HEK293T (cell line): Measurements from ENCODE around the gene PCK1.

Source experiments
- ARNT ChIP-seq: fragments of 450-650 bp; IDR thresholded peaks from 2 replicates; pipeline ENCODE4 v1.6.1; 2017; ENCODE audit warnings: mild to moderate bottlenecking
- BHLHE40 ChIP-seq: fragments of 450-650 bp; IDR thresholded peaks from 2 replicates; pipeline ENCODE4 v1.6.1; 2016; ENCODE audit warnings: mild to moderate bottlenecking, moderate library complexity, borderline replicate concordance
- FOXA1 ChIP-seq: fragments of 450-650 bp; IDR thresholded peaks from 2 replicates; pipeline ENCODE4 v1.6.1; 2016; ENCODE audit warnings: mild to moderate bottlenecking
- FOXK2 ChIP-seq: fragments of 450-650 bp; IDR thresholded peaks from 2 replicates; pipeline ENCODE4 v1.6.1; 2016; ENCODE audit warnings: mild to moderate bottlenecking
- FOXM1 ChIP-seq: fragments of 450-650 bp; IDR thresholded peaks from 2 replicates; pipeline ENCODE4 v1.6.1; 2017; ENCODE audit warnings: mild to moderate bottlenecking, borderline replicate concordance
- L3MBTL2 ChIP-seq: fragments of 450-650 bp; conservative IDR thresholded peaks from 2 replicates; pipeline ENCODE4 v1.6.1; 2016; ENCODE audit warnings: mild to moderate bottlenecking
- SP1 ChIP-seq: fragments of 450-650 bp; IDR thresholded peaks from 2 replicates; pipeline ENCODE4 v1.6.1; 2017
- SUZ12 ChIP-seq: fragments of 450-650 bp; IDR thresholded peaks from 2 replicates; pipeline ENCODE4 v1.6.1; 2016; ENCODE audit warnings: mild to moderate bottlenecking

DNA sequence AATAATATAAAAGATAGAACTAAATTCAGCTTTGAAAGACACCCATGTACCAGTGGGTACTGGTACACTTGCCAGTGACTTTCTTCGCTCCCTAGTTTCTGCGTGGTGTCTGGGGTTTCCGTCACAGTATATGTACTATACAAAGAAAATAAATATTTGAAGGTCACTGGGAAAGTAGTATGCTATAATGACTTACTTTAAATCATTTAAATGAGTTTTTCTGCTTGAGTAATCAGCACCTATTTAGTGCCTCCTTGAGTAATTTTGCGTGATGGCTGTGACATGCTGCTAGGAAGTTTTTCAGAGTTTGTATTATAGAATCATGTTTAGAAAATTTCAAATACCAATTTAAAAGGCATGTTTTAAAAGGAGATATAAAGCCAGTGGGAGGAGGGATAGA, 32.8 kb upstream of the PCK1 start:
- no peak for TF ChIP-seq SUZ12
- no peak for TF ChIP-seq SP1
- TF ChIP-seq FOXK2, result no peak
- no peak for TF ChIP-seq BHLHE40
- no peak for TF ChIP-seq FOXM1
- no peak for TF ChIP-seq FOXA1
- no peak for TF ChIP-seq L3MBTL2
- TF ChIP-seq ARNT, result no peak
